Lower leg skin (tissue), 3 donors: Measurements from ENCODE around the gene LRCOL1.

ENCODE experiments used
- POLR2A ChIP-seq, 2 donors: fragments of 450-650 bp; IDR thresholded peaks; one replicate each; pipeline ENCODE4 v1.6.1; 2016 to 2017; ENCODE audit warnings: antibody characterized with exemption in 2 of 2, mild to moderate bottlenecking in 1 of 2, moderate library complexity in 1 of 2
- TF ChIP-seq, protein P1 (sequence below), 3 donors: fragments of 450-650 bp; IDR thresholded peaks; one replicate each; pipeline ENCODE4 v1.5.1; 2016; ENCODE audit warnings: antibody characterized with exemption in 3 of 3, mild to moderate bottlenecking in 3 of 3, moderate library complexity in 2 of 3

GRCh38 chr12:132638541-132639408 lies 28.4 kb upstream of the LRCOL1 start:
- TF ChIP-seq, protein P1, sequence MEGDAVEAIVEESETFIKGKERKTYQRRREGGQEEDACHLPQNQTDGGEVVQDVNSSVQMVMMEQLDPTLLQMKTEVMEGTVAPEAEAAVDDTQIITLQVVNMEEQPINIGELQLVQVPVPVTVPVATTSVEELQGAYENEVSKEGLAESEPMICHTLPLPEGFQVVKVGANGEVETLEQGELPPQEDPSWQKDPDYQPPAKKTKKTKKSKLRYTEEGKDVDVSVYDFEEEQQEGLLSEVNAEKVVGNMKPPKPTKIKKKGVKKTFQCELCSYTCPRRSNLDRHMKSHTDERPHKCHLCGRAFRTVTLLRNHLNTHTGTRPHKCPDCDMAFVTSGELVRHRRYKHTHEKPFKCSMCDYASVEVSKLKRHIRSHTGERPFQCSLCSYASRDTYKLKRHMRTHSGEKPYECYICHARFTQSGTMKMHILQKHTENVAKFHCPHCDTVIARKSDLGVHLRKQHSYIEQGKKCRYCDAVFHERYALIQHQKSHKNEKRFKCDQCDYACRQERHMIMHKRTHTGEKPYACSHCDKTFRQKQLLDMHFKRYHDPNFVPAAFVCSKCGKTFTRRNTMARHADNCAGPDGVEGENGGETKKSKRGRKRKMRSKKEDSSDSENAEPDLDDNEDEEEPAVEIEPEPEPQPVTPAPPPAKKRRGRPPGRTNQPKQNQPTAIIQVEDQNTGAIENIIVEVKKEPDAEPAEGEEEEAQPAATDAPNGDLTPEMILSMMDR (IDR thresholded peaks at IDR 0.05) = no peak
- TF ChIP-seq POLR2A (IDR thresholded peaks at IDR 0.05) = no peak
